Naive thymus-derived CD8-positive, alpha-beta T cell (primary cell): ENCODE results near the gene VSIR. TPM values are rescaled to one million over a fixed set of nuclear protein-coding genes. Genes with fewer than 3 reads are reported as not detected.

ENCODE experiments used
- ATAC-seq, 2 donors: fragments of 150-1000 bp; cut with Tn5 transposase in 1 of 2; sonication (Bioruptor Pico), chemical (Tn5 transposase) in 1 of 2; 1 replicate in 1 of 2; 2 replicates in 1 of 2; pipeline ENCODE4 v1.10.0; 2021; ENCODE audit warnings: mild to moderate bottlenecking in 2 of 2, moderate library complexity in 2 of 2
- POLR2A ChIA-PET: fragments of 350-600 bp; sonication (Branson Sonifier 250); formaldehyde crosslinking; loops from one replicate; lab custom pipeline; 2021; ENCODE audit warnings: antibody characterized with exemption; lab: Charles Lee
- DNase-seq, 10 donors: peaks; one replicate each; pipeline versions ENCODE4 v3.0.0 to v3.0.0-alpha.2; 2020 to 2022
- H3K27ac Mint-ChIP-seq, 10 donors: one replicate each; pipeline ENCODE4 v1.8.0; 2020 to 2022; ENCODE audit warnings: mild to moderate bottlenecking in 10 of 10, mixed read lengths in 10 of 10, moderate library complexity in 4 of 10, inconsistent platforms in 1 of 10
- H3K27me3 Mint-ChIP-seq, 5 donors: one replicate each; pipeline ENCODE4 v1.8.0; 2021 to 2022; ENCODE audit warnings: mixed read lengths in 5 of 5
- H3K36me3 Mint-ChIP-seq, 3 donors: one replicate each; pipeline ENCODE4 v1.8.0; 2020 to 2022; ENCODE audit warnings: mixed read lengths in 3 of 3, mild to moderate bottlenecking in 2 of 3, inconsistent platforms in 1 of 3
- H3K4me1 Mint-ChIP-seq, 4 donors: one replicate each; pipeline ENCODE4 v1.8.0; 2021 to 2022; ENCODE audit warnings: mixed read lengths in 4 of 4
- H3K4me3 Mint-ChIP-seq, 10 donors: one replicate each; pipeline ENCODE4 v1.8.0; 2020 to 2022; ENCODE audit warnings: mild to moderate bottlenecking in 10 of 10, mixed read lengths in 10 of 10, moderate library complexity in 6 of 10, inconsistent platforms in 1 of 10
- H3K9me3 Mint-ChIP-seq, 9 donors: one replicate each; pipeline ENCODE4 v1.8.0; 2020 to 2022; ENCODE audit warnings: mixed read lengths in 9 of 9, mild to moderate bottlenecking in 3 of 9, inconsistent platforms in 1 of 9, moderate library complexity in 1 of 9
- polyA plus RNA-seq, 3 donors: library from polyadenylated mRNA; unstranded; fragments of 300-500 nt; fragmentation: Illumina TruSeq; gene quantifications; one replicate each; pipeline ENCODE4 v1.2.3, GENCODE V29; 2021
- total RNA-seq, 8 experiments: library from RNA in 2 of 8; stranded (reverse) in 2 of 8; gene quantifications; one replicate each; pipeline ENCODE4 v1.2.3 and lab custom pipeline; 2021 to 2026

Gene VSIR
- total and polyA plus RNA-seq, 5 experiments from 2014 or later = 102 to 343 (median 211) TPM

- Mint-ChIP-seq H3K4me3 (peak overlapping the region; percentile 68 to 88 (median 79)), H3K27ac (peak overlapping the region; percentile 91 to 98 (median 95)), H3K9me3 (no peaks in the 10 kb centered on the region), H3K36me3 (peaks cover 0 to 75% (median 18%) of the 10 kb centered on the region in 3 donors), H3K4me1 (peaks cover 46 to 95% (median 94%) of the 10 kb centered on the region in 4 donors), H3K27me3 (no peaks in the 10 kb centered on the region)
- ATAC-seq (no peak), DNase-seq (no peak)
- POLR2A ChIA-PET = interaction anchor here (1.2 to 25.4 kb wide), 4 partner anchors 10 to 65 kb away, joined by 6 to 1679 read pairs (median 101); partner anchors contain the start of gene C10orf105
These were observed 7.2 kb downstream of the VSIR start for GRCh38 chr10:71765906-71766716.

- DNase-seq (no peak), ATAC-seq (no peak)
- peak overlapping the region; percentile 88 to 98 (median 93) for H3K27ac Mint-ChIP-seq
- H3K4me3 Mint-ChIP-seq = peak overlapping the region; percentile 24 to 88 (median 71)
- peaks cover 0 to 81% (median 17%) of the 10 kb centered on the region in 3 donors for H3K36me3 Mint-ChIP-seq
- no peaks in the 10 kb centered on the region for H3K9me3 Mint-ChIP-seq
- POLR2A ChIA-PET = interaction anchor here (0.6 to 25.4 kb wide), 5 partner anchors 8 to 895 kb away, joined by 3 to 1679 read pairs (median 35); partner anchors contain the start of genes C10orf105 and VSIR
- no peaks in the 10 kb centered on the region for H3K27me3 Mint-ChIP-seq
- peaks cover 49 to 95% (median 94%) of the 10 kb centered on the region in 4 donors for H3K4me1 Mint-ChIP-seq
These were observed 8.0 kb downstream of the VSIR start for GRCh38 chr10:71765176-71765904.

- no peak for DNase-seq
These were observed 9.8 kb downstream of the VSIR start for GRCh38 chr10:71763352-71764127.

GRCh38 chr10:71762324-71762723 is 11.0 kb downstream of the VSIR start:
- H3K27ac Mint-ChIP-seq = peak overlapping the region; percentile 69 to 98 (median 91)
- peaks cover 45 to 95% (median 89%) of the 10 kb centered on the region in 4 donors for H3K4me1 Mint-ChIP-seq
- H3K9me3 Mint-ChIP-seq = no peaks in the 10 kb centered on the region
- DNase-seq (no peak), ATAC-seq (no peak)
- POLR2A ChIA-PET = interaction anchor here (1.1 to 25.4 kb wide), 4 partner anchors 8 to 49 kb away, joined by 3 to 1679 read pairs (median 20); partner anchors contain the start of genes C10orf105 and VSIR
- peak overlapping the region in 7 of 10 donors; percentile 3 to 84 (median 56) for H3K4me3 Mint-ChIP-seq
- H3K27me3 Mint-ChIP-seq = no peaks in the 10 kb centered on the region
- H3K36me3 Mint-ChIP-seq = peaks cover 0 to 80% (median 17%) of the 10 kb centered on the region in 3 donors

More at GRCh38 chr10:71763352-71764127, 9.8 kb downstream of the VSIR start:
- Mint-ChIP-seq H3K9me3 (no peaks in the 10 kb centered on the region), H3K27ac (peak overlapping the region; percentile 88 to 98 (median 92)), H3K4me3 (peak overlapping the region; percentile 29 to 88 (median 59)), H3K36me3 (peaks cover 0 to 85% (median 17%) of the 10 kb centered on the region in 3 donors), H3K4me1 (peaks cover 43 to 95% (median 89%) of the 10 kb centered on the region in 4 donors), H3K27me3 (no peaks in the 10 kb centered on the region)
- ATAC-seq = no peak
- POLR2A ChIA-PET = interaction anchor here (0.8 to 25.4 kb wide), 6 partner anchors 10 to 62 kb away, joined by 3 to 1679 read pairs (median 19); partner anchors contain the start of genes C10orf105 and VSIR

GRCh38 chr10:71761541-71762113 is 11.7 kb downstream of the VSIR start:
- no peaks in the 10 kb centered on the region for H3K27me3 Mint-ChIP-seq
- H3K9me3 Mint-ChIP-seq = no peaks in the 10 kb centered on the region
- POLR2A ChIA-PET = interaction anchor here (1.0 to 25.4 kb wide), 4 partner anchors 9 to 22 kb away, joined by 4 to 1679 read pairs (median 20); partner anchors contain the start of genes C10orf105 and VSIR
- H3K4me3 Mint-ChIP-seq = peak overlapping the region in 8 of 10 donors; percentile 43 to 84 (median 59)
- H3K4me1 Mint-ChIP-seq = peaks cover 46 to 95% (median 89%) of the 10 kb centered on the region in 4 donors
- DNase-seq = no peak
- ATAC-seq = no peak
- peak overlapping the region; percentile 86 to 98 (median 91) for H3K27ac Mint-ChIP-seq
- peaks cover 0 to 74% (median 14%) of the 10 kb centered on the region in 3 donors for H3K36me3 Mint-ChIP-seq

GRCh38 chr10:71761105-71761511 is 12.2 kb downstream of the VSIR start:
- H3K4me1 Mint-ChIP-seq = peaks cover 47 to 95% (median 89%) of the 10 kb centered on the region in 4 donors
- H3K9me3 Mint-ChIP-seq = no peaks in the 10 kb centered on the region
- H3K4me3 Mint-ChIP-seq = peak overlapping the region in 9 of 10 donors; percentile 43 to 84 (median 64)
- peak overlapping the region; percentile 86 to 98 (median 91) for H3K27ac Mint-ChIP-seq
- POLR2A ChIA-PET = interaction anchor here (1.0 to 25.4 kb wide), 3 partner anchors 9 to 22 kb away, joined by 4 to 1679 read pairs (median 5); partner anchors contain the start of genes C10orf105 and VSIR
- DNase-seq (no peak), ATAC-seq (peak in 1 of 2 donors; percentile 13)
- H3K36me3 Mint-ChIP-seq = peaks cover 0 to 70% (median 14%) of the 10 kb centered on the region in 3 donors
- no peaks in the 10 kb centered on the region for H3K27me3 Mint-ChIP-seq

GRCh38 chr10:71757399-71757922 is 15.9 kb downstream of the VSIR start:
- POLR2A ChIA-PET = interaction anchor here (0.8 to 41.4 kb wide), 7 partner anchors 9 to 63 kb away, joined by 3 to 1679 read pairs (median 13); partner anchors contain the start of genes C10orf105 and VSIR
- peaks cover 0 to 59% (median 14%) of the 10 kb centered on the region in 3 donors for H3K36me3 Mint-ChIP-seq
- peak; percentile 31 for ATAC-seq
- peak in 6 of 10 donors; percentile 33 to 51 (median 45) for DNase-seq
- H3K27me3 Mint-ChIP-seq = no peaks in the 10 kb centered on the region
- peak overlapping the region; percentile 61 to 86 (median 80) for H3K4me3 Mint-ChIP-seq
- H3K27ac Mint-ChIP-seq = peak overlapping the region; percentile 90 to 99 (median 97)
- peaks cover 44 to 94% (median 89%) of the 10 kb centered on the region in 4 donors for H3K4me1 Mint-ChIP-seq
- H3K9me3 Mint-ChIP-seq = no peaks in the 10 kb centered on the region

- H3K9me3 Mint-ChIP-seq = no peaks in the 10 kb centered on the region
- no peaks in the 10 kb centered on the region for H3K27me3 Mint-ChIP-seq
- H3K27ac Mint-ChIP-seq = peak overlapping the region; percentile 90 to 99 (median 97)
- peak in 7 of 10 donors; percentile 30 to 87 (median 65) for DNase-seq
- peak overlapping the region; percentile 61 to 86 (median 80) for H3K4me3 Mint-ChIP-seq
- H3K4me1 Mint-ChIP-seq = peaks cover 48 to 94% (median 90%) of the 10 kb centered on the region in 4 donors
- H3K36me3 Mint-ChIP-seq = peaks cover 0 to 58% (median 19%) of the 10 kb centered on the region in 3 donors
- POLR2A ChIA-PET = interaction anchor here (1.2 to 41.4 kb wide), 6 partner anchors 10 to 60 kb away, joined by 4 to 1679 read pairs (median 24); partner anchors contain the start of genes C10orf105 and VSIR
- peak; percentile 72 to 91 for ATAC-seq
These were observed 16.8 kb downstream of the VSIR start for GRCh38 chr10:71756311-71757191.

- peak overlapping the region in 9 of 10 donors; percentile 17 to 82 (median 51) for H3K4me3 Mint-ChIP-seq
- peaks cover 0 to 54% (median 23%) of the 10 kb centered on the region in 3 donors for H3K36me3 Mint-ChIP-seq
- H3K27me3 Mint-ChIP-seq = no peaks in the 10 kb centered on the region
- peak overlapping the region; percentile 91 to 99 (median 97) for H3K27ac Mint-ChIP-seq
- POLR2A ChIA-PET = interaction anchor here (3.4 to 41.4 kb wide), 4 partner anchors 11 to 42 kb away, joined by 17 to 1679 read pairs (median 856); partner anchors contain the start of genes C10orf105 and VSIR
- DNase-seq (no peak), ATAC-seq (no peak)
- H3K4me1 Mint-ChIP-seq = peaks cover 43 to 91% (median 89%) of the 10 kb centered on the region in 4 donors
- H3K9me3 Mint-ChIP-seq = no peaks in the 10 kb centered on the region
These were observed 18.0 kb downstream of the VSIR start for GRCh38 chr10:71755179-71755879.
